ENCODE measurements around the gene TRHDE.

GRCh38 chr12:72605975-72606374 lies 333.8 kb downstream of the TRHDE start:
- TF ChIP-seq CTCF (conservative IDR thresholded peaks at IDR 0.05) = no peak
- no peak for TF ChIP-seq EZH2 (IDR thresholded peaks at IDR 0.05; ENCODE audit: low read depth)

Measured in PC-9 (cell line).